Mucosa of stomach (tissue), 1 donor: Measurements from ENCODE around the gene ACP5.
A peak's percentile ranks its signal among the peaks of the same experiment; 100 is the strongest.

Source experiments
- H3K27me3 ChIP-seq: one replicate; pipeline ENCODE4 v1.7.0; 2013; ENCODE audit warnings: mild to moderate bottlenecking, low read length; ENCODE audit not compliant: control insufficient read depth, insufficient read depth
- H3K36me3 ChIP-seq: one replicate; pipeline ENCODE4 v1.7.0; 2013; ENCODE audit warnings: low read length; ENCODE audit not compliant: control insufficient read depth, insufficient read depth
- H3K4me1 ChIP-seq: one replicate; pipeline ENCODE4 v1.7.0; 2013; ENCODE audit warnings: mild to moderate bottlenecking, low read length; ENCODE audit not compliant: control insufficient read depth, insufficient read depth
- H3K4me3 ChIP-seq: one replicate; pipeline ENCODE4 v1.7.0; 2013; ENCODE audit warnings: low read length
- H3K9ac ChIP-seq: one replicate; pipeline ENCODE4 v1.7.0; 2013; ENCODE audit warnings: mild to moderate bottlenecking, low read length, moderate library complexity
- H3K9me3 ChIP-seq: one replicate; pipeline ENCODE4 v1.7.0; 2013; ENCODE audit warnings: mild to moderate bottlenecking, low read length, moderate library complexity; ENCODE audit not compliant: control insufficient read depth
- donor health status: Pancreatic carcinoma.

ACP5 gene

GRCh38 chr19:11554160-11554559 lies 23.3 kb downstream of the ACP5 start:
- Histone ChIP-seq H3K9ac (no peak overlapping the region), H3K4me1 (peaks cover 10% of the 10 kb centered on the region), H3K27me3 (no peaks in the 10 kb centered on the region), H3K9me3 (no peaks in the 10 kb centered on the region), H3K36me3 (no peaks in the 10 kb centered on the region), H3K4me3 (no peak overlapping the region)

GRCh38 chr19:11552666-11553372 lies 24.6 kb downstream of the ACP5 start:
- Histone ChIP-seq H3K9me3 (no peaks in the 10 kb centered on the region), H3K4me1 (peaks cover 2% of the 10 kb centered on the region), H3K4me3 (no peak overlapping the region), H3K36me3 (no peaks in the 10 kb centered on the region), H3K9ac (no peak overlapping the region), H3K27me3 (no peaks in the 10 kb centered on the region)

DNA sequence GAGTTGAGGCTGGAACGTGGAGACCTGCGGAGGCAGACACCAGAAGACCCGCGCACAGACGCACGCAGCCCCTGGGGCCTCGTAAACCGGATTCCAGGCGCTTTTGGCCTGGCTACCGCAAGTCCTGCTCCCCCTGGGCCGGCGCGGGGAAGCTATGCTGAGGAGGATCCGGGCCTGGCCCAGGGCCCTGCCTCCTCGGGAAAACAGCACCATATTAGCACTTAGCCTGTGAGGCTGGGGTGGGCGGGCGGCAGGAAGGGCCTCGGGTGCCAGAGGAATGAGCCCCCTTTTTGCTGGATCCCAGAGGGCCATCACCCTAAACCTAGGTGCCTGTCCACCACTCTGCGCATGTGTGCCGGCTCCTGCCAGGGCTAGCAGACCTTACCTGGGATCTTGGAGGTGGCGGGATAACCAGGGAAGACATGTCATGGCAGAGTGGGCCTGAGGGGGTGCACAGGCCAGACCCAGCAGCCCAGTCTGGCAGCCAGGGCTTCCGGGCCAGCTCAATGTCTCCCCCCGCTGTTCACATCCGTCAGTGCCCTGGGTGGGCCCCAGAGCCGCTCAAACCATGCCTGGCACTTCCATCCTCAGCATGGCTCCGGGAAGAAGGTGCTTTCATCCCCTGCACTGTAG lies 25.7 kb downstream of the ACP5 start:
- Histone ChIP-seq H3K4me1 (no peaks in the 10 kb centered on the region), H3K27me3 (no peaks in the 10 kb centered on the region), H3K9ac (no peak overlapping the region), H3K36me3 (no peaks in the 10 kb centered on the region), H3K4me3 (no peak overlapping the region), H3K9me3 (no peaks in the 10 kb centered on the region)

DNA sequence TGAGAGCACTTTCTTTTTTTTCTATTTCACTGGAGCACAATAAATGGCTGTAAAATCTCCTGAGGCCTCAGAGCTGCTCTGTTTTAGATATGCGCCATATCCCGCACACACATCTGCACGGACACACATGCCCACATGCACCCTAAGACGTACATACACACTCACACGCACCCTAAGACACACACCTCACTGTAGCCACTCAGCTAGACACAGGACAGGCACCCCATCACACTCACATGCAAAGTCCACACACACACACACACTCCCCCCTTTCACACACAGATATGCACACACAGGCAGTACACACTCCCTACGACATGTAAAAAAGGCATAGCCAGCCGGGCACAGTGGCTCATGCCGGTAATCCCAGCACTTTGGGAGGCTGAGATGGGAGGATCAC lies 27.2 kb downstream of the ACP5 start:
- no peaks in the 10 kb centered on the region for H3K4me1 ChIP-seq
- H3K9me3 ChIP-seq, result no peaks in the 10 kb centered on the region
- H3K9ac ChIP-seq, result no peak overlapping the region
- no peak overlapping the region for H3K4me3 ChIP-seq
- H3K36me3 ChIP-seq, result no peaks in the 10 kb centered on the region
- no peaks in the 10 kb centered on the region for H3K27me3 ChIP-seq

DNA sequence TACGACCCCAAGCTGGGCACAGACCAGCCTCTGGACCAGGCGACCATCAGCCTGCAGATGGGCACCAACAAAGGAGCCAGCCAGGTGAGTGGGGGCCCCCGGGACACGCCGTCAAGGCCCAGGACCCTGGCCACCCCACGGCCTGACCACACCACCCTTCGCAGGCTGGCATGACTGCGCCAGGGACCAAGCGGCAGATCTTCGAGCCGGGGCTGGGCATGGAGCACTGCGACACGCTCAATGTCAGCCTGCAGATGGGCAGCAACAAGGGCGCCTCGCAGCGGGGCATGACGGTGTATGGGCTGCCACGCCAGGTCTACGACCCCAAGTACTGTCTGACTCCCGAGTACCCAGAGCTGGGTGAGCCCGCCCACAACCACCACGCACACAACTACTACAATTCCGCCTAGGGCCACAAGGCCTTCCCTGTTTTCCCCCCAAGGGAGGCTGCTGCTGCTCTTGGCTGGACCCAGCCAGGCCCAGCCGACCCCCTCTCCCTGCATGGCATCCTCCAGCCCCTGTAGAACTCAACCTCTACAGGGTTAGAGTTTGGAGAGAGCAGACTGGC lies 28.0 kb downstream of the ACP5 start:
- no peaks in the 10 kb centered on the region for H3K36me3 ChIP-seq
- no peak overlapping the region for H3K9ac ChIP-seq
- H3K4me1 ChIP-seq, result no peaks in the 10 kb centered on the region
- no peak overlapping the region for H3K4me3 ChIP-seq
- no peaks in the 10 kb centered on the region for H3K27me3 ChIP-seq
- no peaks in the 10 kb centered on the region for H3K9me3 ChIP-seq

DNA sequence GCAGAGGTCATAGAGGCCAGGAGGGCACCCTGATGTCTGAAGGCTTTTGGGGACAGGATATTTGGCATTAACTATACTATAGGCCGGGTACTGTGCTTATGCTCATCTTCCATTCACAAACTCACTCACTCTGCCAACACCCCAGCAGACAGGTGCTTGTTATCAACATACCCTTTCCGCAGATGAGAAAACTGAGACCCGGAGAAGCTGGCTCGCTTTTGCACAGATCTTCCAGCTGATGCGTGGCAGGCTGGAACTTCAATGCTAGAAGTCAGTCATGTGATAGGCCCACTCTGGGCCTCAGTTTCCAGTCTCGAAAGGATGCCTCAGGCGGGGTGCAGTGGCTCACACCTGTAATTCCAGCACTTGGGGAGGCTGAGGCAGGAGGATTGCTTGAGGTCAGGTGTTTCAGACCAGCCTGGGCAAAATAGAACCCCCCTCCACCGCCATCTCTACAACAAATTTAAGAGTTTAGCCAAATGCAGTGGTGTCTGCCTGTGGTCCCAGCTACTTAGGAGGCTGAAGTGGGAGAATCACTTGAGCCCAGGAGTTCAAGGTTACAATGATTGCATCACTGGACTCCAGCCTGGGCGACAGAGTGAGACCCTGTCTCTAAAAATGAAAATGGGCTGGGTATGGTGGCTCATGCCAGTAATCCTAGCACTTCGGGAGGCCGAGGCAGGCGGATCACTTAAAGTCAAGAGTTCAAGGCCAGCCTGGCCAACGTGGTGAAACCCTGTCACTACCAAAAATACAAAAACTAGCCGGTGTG lies 29.3 kb downstream of the ACP5 start:
- H3K9me3 ChIP-seq, result no peaks in the 10 kb centered on the region
- H3K4me1 ChIP-seq, result no peaks in the 10 kb centered on the region
- no peaks in the 10 kb centered on the region for H3K36me3 ChIP-seq
- no peaks in the 10 kb centered on the region for H3K27me3 ChIP-seq
- no peak overlapping the region for H3K4me3 ChIP-seq
- H3K9ac ChIP-seq, result no peak overlapping the region

- no peaks in the 10 kb centered on the region for H3K4me1 ChIP-seq
- no peak overlapping the region for H3K9ac ChIP-seq
- no peaks in the 10 kb centered on the region for H3K36me3 ChIP-seq
- H3K27me3 ChIP-seq, result peaks cover 27% of the 10 kb centered on the region
- H3K9me3 ChIP-seq, result no peaks in the 10 kb centered on the region
- no peak overlapping the region for H3K4me3 ChIP-seq
Observed at GRCh38 chr19:11541238-11541637, 36.2 kb downstream of the ACP5 start.

- Histone ChIP-seq H3K4me3 (no peak overlapping the region), H3K4me1 (peaks cover 6% of the 10 kb centered on the region), H3K36me3 (no peaks in the 10 kb centered on the region), H3K9ac (no peak overlapping the region), H3K27me3 (peaks cover 27% of the 10 kb centered on the region), H3K9me3 (no peaks in the 10 kb centered on the region)
Observed at GRCh38 chr19:11540645-11541044, 36.8 kb downstream of the ACP5 start.

DNA sequence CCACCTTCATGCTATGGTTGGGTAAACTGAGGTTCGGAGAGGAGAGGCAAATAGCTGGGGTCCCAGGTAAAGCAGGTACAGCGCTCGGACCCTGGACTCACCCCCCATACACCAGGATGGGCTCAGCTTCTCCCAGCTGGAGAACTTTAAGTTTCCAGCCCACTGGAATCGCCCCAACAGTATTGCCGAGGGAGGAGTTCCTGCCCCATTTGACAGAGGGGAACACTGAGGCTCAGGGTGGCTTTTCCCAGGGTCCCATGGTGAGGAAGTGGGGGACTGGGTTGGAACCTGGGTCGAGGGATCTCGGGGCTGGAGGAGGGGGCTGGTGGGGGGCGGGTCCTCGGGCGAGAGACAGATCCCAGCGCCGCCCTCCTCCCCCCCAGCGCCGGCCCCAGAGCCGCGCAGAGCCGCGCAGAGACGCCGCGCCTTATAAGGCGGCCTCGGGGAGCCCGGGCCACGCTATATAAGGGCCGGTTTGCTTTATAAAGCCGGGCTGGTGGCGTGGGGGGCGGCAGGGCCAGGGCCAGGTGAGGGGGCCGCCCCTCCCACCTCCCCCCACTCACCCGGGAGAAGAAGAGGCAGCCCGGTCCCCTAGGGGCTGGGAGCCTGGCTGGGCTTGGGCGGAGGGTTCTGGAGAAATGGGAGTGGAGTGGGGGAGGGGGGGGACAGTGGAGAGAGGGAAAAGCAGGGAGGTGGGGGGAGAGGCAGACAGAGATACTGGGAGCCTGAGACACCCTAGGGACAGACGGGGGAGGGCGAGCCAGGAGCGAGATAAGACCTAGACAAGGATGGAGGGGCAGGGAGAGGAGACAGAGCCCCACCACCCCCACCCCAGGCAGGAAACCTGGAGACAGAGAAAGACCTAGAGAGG lies 37.7 kb downstream of the ACP5 start:
- Histone ChIP-seq H3K9ac (peak overlapping the region; percentile 55), H3K27me3 (peaks cover 27% of the 10 kb centered on the region), H3K36me3 (no peaks in the 10 kb centered on the region), H3K4me1 (peaks cover 9% of the 10 kb centered on the region), H3K4me3 (no peak overlapping the region), H3K9me3 (no peaks in the 10 kb centered on the region)

DNA sequence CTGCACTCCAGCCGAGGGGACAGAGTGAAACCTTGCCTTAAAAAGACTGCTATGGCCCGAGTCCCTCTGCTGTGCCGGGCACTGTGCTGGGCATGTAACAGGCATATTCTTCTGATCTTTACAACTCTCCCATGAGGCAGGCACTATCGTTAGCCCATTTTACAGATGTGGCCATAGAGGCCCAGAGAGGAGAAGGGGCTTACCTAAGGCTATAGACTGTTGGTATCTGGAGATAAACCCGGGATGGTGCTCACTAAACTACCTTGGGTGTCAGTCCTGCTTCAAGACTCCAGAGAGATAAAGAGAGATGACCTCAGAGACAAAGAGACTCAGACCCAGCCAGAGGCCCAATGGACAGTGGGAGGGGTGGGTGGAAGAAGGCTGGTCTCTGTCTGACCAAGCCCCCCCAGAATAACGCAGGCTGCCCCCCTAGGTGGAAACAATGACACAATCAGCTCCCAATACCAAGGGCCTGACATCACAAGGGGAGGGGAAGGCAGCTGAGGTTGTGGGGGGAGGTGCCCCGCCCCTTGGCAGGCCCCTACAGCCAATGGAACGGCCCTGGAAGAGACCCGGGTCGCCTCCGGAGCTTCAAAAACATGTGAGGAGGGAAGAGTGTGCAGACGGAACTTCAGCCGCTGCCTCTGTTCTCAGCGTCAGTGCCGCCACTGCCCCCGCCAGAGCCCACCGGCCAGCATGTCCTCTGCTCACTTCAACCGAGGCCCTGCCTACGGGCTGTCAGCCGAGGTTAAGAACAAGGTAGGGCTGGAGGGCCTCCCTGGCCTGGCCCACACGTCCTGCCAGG lies 39.0 kb downstream of the ACP5 start, which contains the start of gene CNN1:
Gene CNN1 (plus strand): TSS at position 620 of the 805 bp plus-strand sequence. CDS start 77 bp downstream, at position 697.
- Histone ChIP-seq H3K9ac (peak within 1 kb of the TSS; percentile 55), H3K4me3 (no peak within 1 kb of the TSS), H3K4me1 (peaks cover 9% of the 10 kb centered on the region), H3K36me3 (no peaks in the 10 kb centered on the region), H3K27me3 (peaks cover 27% of the 10 kb centered on the region), H3K9me3 (no peaks in the 10 kb centered on the region)
